HEK293T (cell line): ENCODE results near the gene GALK2.
"Not testable (repeated sequence)": the region's sequence is repeated elsewhere in the genome, so short reads cannot be mapped to it uniquely, and the experiment has no call there.

Source experiments
- BHLHE40 ChIP-seq: fragments of 450-650 bp; IDR thresholded peaks from 2 replicates; pipeline ENCODE4 v1.6.1; 2016; ENCODE audit warnings: mild to moderate bottlenecking, moderate library complexity, borderline replicate concordance
- CTBP1 ChIP-seq: fragments of 450-650 bp; IDR thresholded peaks from 2 replicates; pipeline ENCODE4 v1.6.1; 2016; ENCODE audit warnings: borderline replicate concordance
- ELF4 ChIP-seq: fragments of 450-650 bp; IDR thresholded peaks from 2 replicates; pipeline ENCODE4 v1.6.1; 2017; ENCODE audit warnings: antibody characterized with exemption
- FOXA1 ChIP-seq: fragments of 450-650 bp; IDR thresholded peaks from 2 replicates; pipeline ENCODE4 v1.6.1; 2016; ENCODE audit warnings: mild to moderate bottlenecking
- FOXK2 ChIP-seq: fragments of 450-650 bp; IDR thresholded peaks from 2 replicates; pipeline ENCODE4 v1.6.1; 2016; ENCODE audit warnings: mild to moderate bottlenecking
- NFRKB ChIP-seq: fragments of 450-650 bp; IDR thresholded peaks from 2 replicates; pipeline ENCODE4 v1.6.1; 2016; ENCODE audit warnings: mild to moderate bottlenecking, moderate library complexity
- SP1 ChIP-seq: fragments of 450-650 bp; IDR thresholded peaks from 2 replicates; pipeline ENCODE4 v1.6.1; 2017
- TARDBP ChIP-seq: fragments of 450-650 bp; IDR thresholded peaks from 2 replicates; pipeline ENCODE4 v1.6.1; 2016
- TF ChIP-seq, protein P1 (sequence below): fragments of 450-650 bp; IDR thresholded peaks from 2 replicates; pipeline ENCODE4 v1.6.1; 2016

DNA sequence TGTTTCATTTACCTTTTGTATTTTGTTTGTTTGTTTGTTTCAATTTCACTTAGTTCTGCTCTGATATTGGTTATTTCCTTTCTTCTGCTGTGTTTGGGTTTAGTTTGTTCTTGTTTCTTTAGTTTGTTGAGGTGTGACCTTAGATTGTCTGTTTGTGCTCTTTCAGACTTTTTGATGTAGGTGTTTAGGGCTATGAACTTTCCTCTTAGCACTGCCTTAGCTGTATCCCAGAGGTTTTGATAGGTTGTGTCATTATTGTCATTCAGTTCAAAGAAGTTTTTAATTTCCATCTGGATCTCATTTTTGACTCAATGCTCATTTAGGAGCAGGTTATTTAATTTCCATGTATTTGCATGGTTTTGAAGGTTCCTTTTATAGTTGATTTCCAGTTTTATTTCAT is 38.1 kb downstream of the GALK2 start:
- not testable (repeated sequence) for TF ChIP-seq BHLHE40, SP1, FOXA1, ELF4, TARDBP, CTBP1, FOXK2, NFRKB
- TF ChIP-seq, protein P1, sequence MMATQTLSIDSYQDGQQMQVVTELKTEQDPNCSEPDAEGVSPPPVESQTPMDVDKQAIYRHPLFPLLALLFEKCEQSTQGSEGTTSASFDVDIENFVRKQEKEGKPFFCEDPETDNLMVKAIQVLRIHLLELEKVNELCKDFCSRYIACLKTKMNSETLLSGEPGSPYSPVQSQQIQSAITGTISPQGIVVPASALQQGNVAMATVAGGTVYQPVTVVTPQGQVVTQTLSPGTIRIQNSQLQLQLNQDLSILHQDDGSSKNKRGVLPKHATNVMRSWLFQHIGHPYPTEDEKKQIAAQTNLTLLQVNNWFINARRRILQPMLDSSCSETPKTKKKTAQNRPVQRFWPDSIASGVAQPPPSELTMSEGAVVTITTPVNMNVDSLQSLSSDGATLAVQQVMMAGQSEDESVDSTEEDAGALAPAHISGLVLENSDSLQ = not testable (repeated sequence)
